Mesothelial cell of epicardium (in vitro differentiated cells): ENCODE results near the gene PXYLP1. TPM values are rescaled to one million over a fixed set of nuclear protein-coding genes. Genes with fewer than 3 reads are reported as not detected.

Experiments
- DNase-seq, 2 experiments: peaks; one replicate each; pipeline ENCODE4 v3.0.0; 2021; ENCODE audit warnings: low spot score in 2 of 2; ENCODE audit not compliant: unreplicated experiment in 2 of 2
- H3K27ac Mint-ChIP-seq: 2 replicates; pipeline ENCODE4 v1.8.0; 2021; ENCODE audit warnings: mixed read lengths
- H3K27me3 Mint-ChIP-seq: 2 replicates; pipeline ENCODE4 v1.8.0; 2021; ENCODE audit warnings: low read depth, mixed read lengths
- H3K36me3 Mint-ChIP-seq: 2 replicates; pipeline ENCODE4 v1.8.0; 2021; ENCODE audit warnings: mixed read lengths
- H3K4me1 Mint-ChIP-seq: 2 replicates; pipeline ENCODE4 v1.8.0; 2021; ENCODE audit warnings: mixed read lengths
- H3K4me3 Mint-ChIP-seq: 2 replicates; pipeline ENCODE4 v1.8.0; 2021; ENCODE audit warnings: mild to moderate bottlenecking, moderate library complexity, mixed read lengths
- H3K9me3 Mint-ChIP-seq: 2 replicates; pipeline ENCODE4 v1.8.0; 2021; ENCODE audit warnings: mixed read lengths
- CTCF ChIP-seq: fragments of 200-600 bp; sonication (generic); IDR thresholded peaks from one replicate; pipeline ENCODE4 v1.5.0; 2021; ENCODE audit warnings: antibody characterized with exemption; ENCODE audit not compliant: unreplicated experiment
- total RNA-seq: library from RNA; stranded (reverse); gene quantifications from 3 replicates; pipeline ENCODE4 v1.2.1, GENCODE V29; 2021

PXYLP1 gene
- total RNA-seq, 1 donor from 2014 or later: 40.5 TPM

GRCh38 chr3:141306276-141306675, 74.7 kb downstream of the PXYLP1 start:
- Mint-ChIP-seq H3K27ac (no peak overlapping the region), H3K4me1 (peaks cover 8% of the 10 kb centered on the region), H3K9me3 (no peaks in the 10 kb centered on the region), H3K27me3 (no peaks in the 10 kb centered on the region), H3K36me3 (no peaks in the 10 kb centered on the region), H3K4me3 (no peak overlapping the region)
- no peak for DNase-seq
- TF ChIP-seq CTCF: no peak

- no peak for TF ChIP-seq CTCF
- DNase-seq: no peak
- H3K36me3 Mint-ChIP-seq: no peaks in the 10 kb centered on the region
- H3K4me1 Mint-ChIP-seq: peaks cover 12% of the 10 kb centered on the region
- no peaks in the 10 kb centered on the region for H3K9me3 Mint-ChIP-seq
- no peaks in the 10 kb centered on the region for H3K27me3 Mint-ChIP-seq
- H3K4me3 Mint-ChIP-seq: no peak overlapping the region
- no peak overlapping the region for H3K27ac Mint-ChIP-seq
Measured at GRCh38 chr3:141306922-141307321, 75.3 kb downstream of the PXYLP1 start.

GRCh38 chr3:141307351-141308059, 75.9 kb downstream of the PXYLP1 start:
- Mint-ChIP-seq H3K4me1 (peaks cover 18% of the 10 kb centered on the region), H3K4me3 (no peak overlapping the region), H3K36me3 (no peaks in the 10 kb centered on the region), H3K27ac (no peak overlapping the region), H3K9me3 (no peaks in the 10 kb centered on the region), H3K27me3 (no peaks in the 10 kb centered on the region)
- no peak for DNase-seq
- TF ChIP-seq CTCF: no peak

- Mint-ChIP-seq H3K4me1 (peaks cover 22% of the 10 kb centered on the region), H3K4me3 (no peak overlapping the region), H3K27ac (no peak overlapping the region), H3K27me3 (no peaks in the 10 kb centered on the region), H3K36me3 (no peaks in the 10 kb centered on the region), H3K9me3 (no peaks in the 10 kb centered on the region)
- DNase-seq: peak in 1 of 2 experiments; percentile 59
- peak; percentile 22 for TF ChIP-seq CTCF
Measured at GRCh38 chr3:141308588-141309218, 77.1 kb downstream of the PXYLP1 start.

GRCh38 chr3:141311170-141311495, 79.5 kb downstream of the PXYLP1 start:
- Mint-ChIP-seq H3K27me3 (no peaks in the 10 kb centered on the region), H3K4me1 (peaks cover 22% of the 10 kb centered on the region), H3K27ac (peak overlapping the region; percentile 92), H3K36me3 (no peaks in the 10 kb centered on the region), H3K4me3 (peak overlapping the region; percentile 97), H3K9me3 (no peaks in the 10 kb centered on the region)
- DNase-seq: no peak
- TF ChIP-seq CTCF: no peak
